ENCODE results near the gene PPP1R10. TPM values are rescaled to one million over a fixed set of nuclear protein-coding genes. Genes with fewer than 3 reads are reported as not detected.

The PPP1R10 gene
- total and polyA plus RNA-seq, 2 of the 13 experiments (the other 11 are each of a cell fraction or from before 2014, with no cell fraction given) = 26.3 to 38.4 TPM

- Histone ChIP-seq H2AFZ (ENCODE audit: low read length) (no peak overlapping the region), H3K79me2 (ENCODE audit: insufficient read depth, low read length) (peaks cover 53% of the 10 kb centered on the region), H3K27me3 (ENCODE audit: control insufficient read depth in 1 of 2, insufficient read depth in 2 of 2, low read length in 2 of 2) (no peaks in the 10 kb centered on the region; a peak in 1 of 5 replicates), H3K9ac (ENCODE audit: insufficient read depth, low read depth, low read length) (peak overlapping the region; percentile 88; the same call in 1 of the 2 replicates), H3K27ac (ENCODE audit: extremely low read length, insufficient read depth, low read length) (no peak overlapping the region), H3K9me3 (ENCODE audit: low read length) (no peaks in the 10 kb centered on the region), H3K4me1 (ENCODE audit: insufficient read depth, low read length) (peaks cover 50% of the 10 kb centered on the region), H3K4me3 (replicated peaks in 1 of 3; ENCODE audit: insufficient read depth in 1 of 3, low read depth in 2 of 3, low read length in 3 of 3) (peak overlapping the region in 1 of 3 experiments; percentile 88; a peak in 1 of 6 replicates), H3K4me2 (ENCODE audit: low read depth, low read length) (peak overlapping the region; percentile 99), H4K20me1 (ENCODE audit: insufficient read depth, low read length) (peaks cover 23% of the 10 kb centered on the region), H3K36me3 (replicated peaks in 1 of 2; ENCODE audit: control insufficient read depth in 1 of 2, insufficient read depth in 2 of 2, low read length in 2 of 2) (peaks cover 14 to 21% of the 10 kb centered on the region in 2 experiments)
- FAIRE-seq (no peak), ATAC-seq (no peak), DNase-seq (ENCODE audit: low spot score) (no peak)
- WGBS (ENCODE audit: low lambda C conversion rate) = 66% methylated on average over 4 of the region's 4 CpGs
- ChIA-PET CTCF (ENCODE audit: low intra/inter-chr PET ratio, low total read pairs) (no interaction called here), POLR2A (interaction anchor here (1.3 kb wide), 1 partner anchor 45 kb away, joined by 3 read pairs; the partner anchor contains the start of genes MRPS18B and PPP1R10)
- no peak for TF ChIP-seq ZBTB14 (CRISPR knock-in tag; IDR thresholded peaks at IDR 0.05)
- no peak for TF ChIP-seq CHD4 (IDR thresholded peaks at IDR 0.05; ENCODE audit: borderline replicate concordance, low read length)
- TF ChIP-seq DNMT3B (CRISPR knock-in tag; conservative IDR thresholded peaks at IDR 0.05) = no peak
- TF ChIP-seq ZNF256 (CRISPR knock-in tag; conservative IDR thresholded peaks at IDR 0.05) = 0 out of 2 replicates have a peak, but pooled peaks have one; percentile 24
- no peak for TF ChIP-seq NFYB (CRISPR knock-in tag; IDR thresholded peaks at IDR 0.05)
- TF ChIP-seq MAFK (conservative IDR thresholded peaks at IDR 0.05 in 1 of 2, IDR thresholded peaks at IDR 0.05 in 1 of 2; ENCODE audit: low read length in 2 of 2) = peak; percentile 21 to 24; a peak in 1 of 4 replicates
- TF ChIP-seq RXRA (CRISPR knock-in tag; IDR thresholded peaks at IDR 0.05) = no peak
- TF ChIP-seq POLR2AphosphoS5 (IDR thresholded peaks at IDR 0.05; ENCODE audit: low read depth, low read length) = no peak
- no peak for TF ChIP-seq GPN1 (CRISPR knock-in tag; IDR thresholded peaks at IDR 0.05; ENCODE audit: borderline replicate concordance)
- no peak for TF ChIP-seq MXD3 (CRISPR knock-in tag; IDR thresholded peaks at IDR 0.05)
- in situ Hi-C loops (cut with HindIII; ENCODE audit: extremely low pct_ligation_motif_present, low pct_unique_long_range_greater_than_20kb) (no loop called here), intact Hi-C loops (cut with micrococcal nuclease; ENCODE audit: unreplicated experiment) (no loop called here)
- no TSS peak for BruUV-seq (replicated peaks)
Observed at GRCh38 chr6:30573113-30573512, 43.9 kb downstream of the PPP1R10 start.
